HepG2 (cell line): ENCODE data around the gene C20orf96. TPM values are rescaled to one million over a fixed set of nuclear protein-coding genes. Genes with fewer than 3 reads are reported as not detected.

Experiments
- ATF3 ChIP-seq: sonication (generic); formaldehyde crosslinking; IDR thresholded peaks from 2 replicates; pipeline ENCODE4 v1.4.0; 2020; ENCODE audit warnings: missing genetic modification reagents
- ATF7-NPFF ChIP-seq: sonication (generic); formaldehyde crosslinking; IDR thresholded peaks from 2 replicates; pipeline ENCODE4 v1.8.1; 2023; ENCODE audit warnings: mild to moderate bottlenecking, low read depth, missing genetic modification reagents, moderate library complexity
- DDIT3 ChIP-seq: sonication (generic); formaldehyde crosslinking; IDR thresholded peaks from 2 replicates; pipeline ENCODE4 v1.4.0; 2020; ENCODE audit warnings: mild to moderate bottlenecking, missing genetic modification reagents
- FOXK1 ChIP-seq: sonication (generic); formaldehyde crosslinking; IDR thresholded peaks from 2 replicates; pipeline ENCODE4 v1.4.0; 2020; ENCODE audit warnings: low read depth, missing genetic modification reagents, borderline replicate concordance
- HNF1A ChIP-seq, 2 experiments: sonication (generic) in 1 of 2; formaldehyde crosslinking in 1 of 2; IDR thresholded peaks; 2 replicates each; pipeline versions ENCODE4 v1.4.0 to v1.6.1; 2016 to 2020; ENCODE audit warnings: borderline replicate concordance in 1 of 2, low read depth in 1 of 2, mild to moderate bottlenecking in 1 of 2, missing genetic modification reagents in 1 of 2
- KLF16 ChIP-seq, 2 experiments: sonication (generic) in 1 of 2; formaldehyde crosslinking in 1 of 2; IDR thresholded peaks; 2 replicates each; pipeline versions ENCODE4 v1.6.1 to v1.8.0; 2016 to 2023; ENCODE audit warnings: missing genetic modification reagents in 2 of 2, missing compliant biosample characterization in 1 of 2
- NR1H2 ChIP-seq: sonication (generic); formaldehyde crosslinking; IDR thresholded peaks from 2 replicates; pipeline ENCODE4 v1.8.1; 2022; ENCODE audit warnings: low read depth, missing genetic modification reagents, borderline replicate concordance
- RELA ChIP-seq: sonication (generic); formaldehyde crosslinking; IDR thresholded peaks from 2 replicates; pipeline ENCODE4 v1.4.0; 2020; ENCODE audit warnings: missing genetic modification reagents
- REXO4 ChIP-seq: sonication (generic); formaldehyde crosslinking; IDR thresholded peaks from 2 replicates; pipeline ENCODE4 v1.8.0; 2022; ENCODE audit warnings: missing genetic modification reagents, mild to moderate bottlenecking, borderline replicate concordance
- SP140L ChIP-seq: sonication (generic); formaldehyde crosslinking; IDR thresholded peaks from 2 replicates; pipeline ENCODE4 v1.4.0; 2020; ENCODE audit warnings: missing genetic modification reagents, borderline replicate concordance
- ZNF20 ChIP-seq: sonication (generic); formaldehyde crosslinking; IDR thresholded peaks from 2 replicates; pipeline ENCODE4 v1.4.0; 2020; ENCODE audit warnings: mild to moderate bottlenecking, moderate library complexity, missing genetic modification reagents
- ZNF816 ChIP-seq: sonication (generic); formaldehyde crosslinking; IDR thresholded peaks from 2 replicates; pipeline ENCODE4 v1.8.0; 2022; ENCODE audit warnings: missing genetic modification reagents, mild to moderate bottlenecking, borderline replicate concordance
- polyA plus RNA-seq, 8 experiments: library from polyadenylated mRNA; depleted of rRNA in 3 of 8; stranded (reverse) in 7 of 8; unstranded in 1 of 8; fragments of >200 nt; fragmentation: Illumina TruSeq in 4 of 8; extraction: Trizol in 4 of 8; gene quantifications; 2 replicates each; pipeline versions ENCODE4 v1.2.1 to v1.2.3, GENCODE V29; 2011 to 2016; ENCODE audit warnings: low read depth in 4 of 8, missing spikeins in 1 of 8, mixed read lengths in 1 of 8; ENCODE audit not compliant: insufficient read depth in 1 of 8
- total RNA-seq, 5 experiments: library from RNA; depleted of rRNA; stranded (reverse); fragments of >200 nt; fragmentation: Illumina TruSeq; extraction: Trizol; gene quantifications; 2 replicates each; pipeline ENCODE4 v1.2.3, GENCODE V29; 2016; ENCODE audit warnings: low read depth in 1 of 5
- TF ChIP-seq, protein P1 (sequence below): sonication (generic); formaldehyde crosslinking; IDR thresholded peaks from 2 replicates; pipeline ENCODE4 v1.4.0; 2020; ENCODE audit warnings: missing genetic modification reagents

Gene C20orf96
- total and polyA plus RNA-seq, 2 of the 13 experiments (the other 11 are each of a cell fraction or from before 2014, with no cell fraction given), result 3.8 to 20.6 TPM

DNA sequence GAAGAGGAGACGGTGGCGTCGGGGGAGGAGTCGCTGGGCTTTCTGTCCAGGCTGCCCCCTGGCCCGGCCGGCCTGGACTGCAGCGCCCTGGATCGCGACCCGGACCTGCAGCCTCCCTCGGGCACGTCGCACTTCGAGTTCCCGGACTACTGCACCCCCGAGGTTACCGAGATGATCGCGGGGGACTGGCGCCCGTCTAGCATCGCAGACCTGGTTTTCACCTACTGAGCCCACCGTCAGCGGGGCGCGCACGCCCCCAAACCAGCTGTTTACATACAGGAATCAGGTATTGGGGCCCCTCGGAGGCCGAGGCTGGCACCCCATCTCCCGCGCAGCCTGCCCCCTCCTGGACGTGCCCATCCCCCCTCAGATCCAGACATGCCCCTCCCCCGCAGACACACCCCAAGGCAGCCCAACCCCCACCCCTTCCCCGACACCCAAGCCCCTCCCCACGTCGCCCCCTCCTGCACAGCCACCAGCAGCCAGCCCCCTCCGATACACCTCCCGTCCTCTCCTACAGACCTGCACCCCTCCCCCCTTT is 36.2 kb upstream of the C20orf96 start (continued):
- TF ChIP-seq, protein P1, sequence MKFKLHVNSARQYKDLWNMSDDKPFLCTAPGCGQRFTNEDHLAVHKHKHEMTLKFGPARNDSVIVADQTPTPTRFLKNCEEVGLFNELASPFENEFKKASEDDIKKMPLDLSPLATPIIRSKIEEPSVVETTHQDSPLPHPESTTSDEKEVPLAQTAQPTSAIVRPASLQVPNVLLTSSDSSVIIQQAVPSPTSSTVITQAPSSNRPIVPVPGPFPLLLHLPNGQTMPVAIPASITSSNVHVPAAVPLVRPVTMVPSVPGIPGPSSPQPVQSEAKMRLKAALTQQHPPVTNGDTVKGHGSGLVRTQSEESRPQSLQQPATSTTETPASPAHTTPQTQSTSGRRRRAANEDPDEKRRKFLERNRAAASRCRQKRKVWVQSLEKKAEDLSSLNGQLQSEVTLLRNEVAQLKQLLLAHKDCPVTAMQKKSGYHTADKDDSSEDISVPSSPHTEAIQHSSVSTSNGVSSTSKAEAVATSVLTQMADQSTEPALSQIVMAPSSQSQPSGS (CRISPR knock-in tag), result peak; percentile 41; the same call in 1 of the 2 replicates
- TF ChIP-seq SP140L (0 out of 2 replicates have a peak, but pooled peaks have one; percentile 13), REXO4 (CRISPR knock-in tag) (peak; percentile 63; the same call in 1 of the 2 replicates), KLF16 (CRISPR knock-in tag; IDR thresholded peaks at IDR 0.05) (peak in 1 of 2 experiments; percentile 50; a peak in 1 of 4 replicates), HNF1A (IDR thresholded peaks at IDR 0.05; ENCODE audit: low read depth) (no peak), HNF1A (CRISPR knock-in tag; IDR thresholded peaks at IDR 0.05; ENCODE audit: borderline replicate concordance) (no peak; the same call in none of the 2 replicates), DDIT3 (CRISPR knock-in tag) (peak; percentile 40; the same call in 1 of the 2 replicates), ATF7-NPFF (0 out of 2 replicates have a peak, but pooled peaks have one; percentile 40), ZNF816 (CRISPR knock-in tag) (0 out of 2 replicates have a peak, but pooled peaks have one; percentile 10), FOXK1 (CRISPR knock-in tag) (peak; percentile 65; the same call in 1 of the 2 replicates), ATF3 (CRISPR knock-in tag) (0 out of 2 replicates have a peak, but pooled peaks have one; percentile 13), NR1H2 (CRISPR knock-in tag) (peak; percentile 41; the same call in 1 of the 2 replicates), RELA (CRISPR knock-in tag) (0 out of 2 replicates have a peak, but pooled peaks have one; percentile 15), ZNF20 (CRISPR knock-in tag) (no peak)
